Measurements from ENCODE around the gene TMEM272. TPM values are rescaled to one million over a fixed set of nuclear protein-coding genes. Genes with fewer than 3 reads are reported as not detected.
A peak's percentile ranks its signal among the peaks of the same experiment; 100 is the strongest.

Gene TMEM272
- total RNA-seq, 4 donors from 2014 or later, result not detected

DNA sequence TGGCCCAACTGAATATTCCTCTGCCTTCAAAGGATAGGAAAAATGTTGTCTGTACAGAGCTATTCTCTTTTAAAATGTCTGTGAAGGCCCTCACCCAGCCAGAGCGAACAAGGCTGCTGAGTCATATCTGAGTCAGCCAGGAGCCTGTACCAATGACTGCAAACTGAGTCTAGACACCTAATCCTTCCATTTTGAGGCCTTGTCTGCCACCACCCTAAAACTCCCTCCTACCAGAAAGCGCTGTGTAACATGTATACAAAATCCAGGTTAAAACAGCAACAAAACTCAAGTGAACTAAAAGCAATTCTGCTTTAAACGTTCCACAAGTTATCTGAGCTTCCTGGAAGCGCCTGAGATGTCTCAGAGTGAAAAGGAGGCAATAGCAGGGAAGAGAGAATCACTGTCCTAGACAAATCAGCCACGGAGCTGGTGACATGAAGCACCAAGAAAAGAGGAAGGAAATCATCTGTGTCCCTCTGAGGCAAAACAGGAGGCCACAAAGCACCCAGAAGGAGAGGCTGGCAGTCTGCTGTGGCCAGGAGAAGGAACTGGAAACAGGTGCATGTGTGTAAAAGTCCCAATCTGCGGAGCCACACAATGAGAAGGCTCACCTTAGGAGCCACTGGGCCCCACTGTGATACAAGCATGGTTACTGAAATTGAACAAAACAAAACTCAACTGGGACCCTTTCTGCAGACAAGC lies 51.3 kb downstream of the TMEM272 start:
- no peak for DNase-seq (ENCODE audit: extremely low spot score)
- Histone ChIP-seq H3K36me3 (peaks cover 0 to 46% (median 9%) of the 10 kb centered on the region in 4 donors), H3K4me3 (no peak overlapping the region), H3K9me3 (no peaks in the 10 kb centered on the region), H3K27ac (replicated peaks in 1 of 4) (peak overlapping the region; percentile 40 to 50 (median 42)), H3K4me1 (peaks cover 0 to 12% (median 8%) of the 10 kb centered on the region in 4 donors), H3K27me3 (no peaks in the 10 kb centered on the region)
- WGBS, result 71% methylated on average over 6 of the region's 6 CpGs
- TF ChIP-seq POLR2A (IDR thresholded peaks at IDR 0.05; ENCODE audit: low read depth), result no peak
- no peak for TF ChIP-seq POLR2AphosphoS5 (IDR thresholded peaks at IDR 0.05)
- TF ChIP-seq, protein P1, sequence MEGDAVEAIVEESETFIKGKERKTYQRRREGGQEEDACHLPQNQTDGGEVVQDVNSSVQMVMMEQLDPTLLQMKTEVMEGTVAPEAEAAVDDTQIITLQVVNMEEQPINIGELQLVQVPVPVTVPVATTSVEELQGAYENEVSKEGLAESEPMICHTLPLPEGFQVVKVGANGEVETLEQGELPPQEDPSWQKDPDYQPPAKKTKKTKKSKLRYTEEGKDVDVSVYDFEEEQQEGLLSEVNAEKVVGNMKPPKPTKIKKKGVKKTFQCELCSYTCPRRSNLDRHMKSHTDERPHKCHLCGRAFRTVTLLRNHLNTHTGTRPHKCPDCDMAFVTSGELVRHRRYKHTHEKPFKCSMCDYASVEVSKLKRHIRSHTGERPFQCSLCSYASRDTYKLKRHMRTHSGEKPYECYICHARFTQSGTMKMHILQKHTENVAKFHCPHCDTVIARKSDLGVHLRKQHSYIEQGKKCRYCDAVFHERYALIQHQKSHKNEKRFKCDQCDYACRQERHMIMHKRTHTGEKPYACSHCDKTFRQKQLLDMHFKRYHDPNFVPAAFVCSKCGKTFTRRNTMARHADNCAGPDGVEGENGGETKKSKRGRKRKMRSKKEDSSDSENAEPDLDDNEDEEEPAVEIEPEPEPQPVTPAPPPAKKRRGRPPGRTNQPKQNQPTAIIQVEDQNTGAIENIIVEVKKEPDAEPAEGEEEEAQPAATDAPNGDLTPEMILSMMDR (IDR thresholded peaks at IDR 0.05), result no peak
- TF ChIP-seq EP300 (IDR thresholded peaks at IDR 0.05), result no peak
- intact Hi-C loops (cut with DNase I), result no loop called here

DNA sequence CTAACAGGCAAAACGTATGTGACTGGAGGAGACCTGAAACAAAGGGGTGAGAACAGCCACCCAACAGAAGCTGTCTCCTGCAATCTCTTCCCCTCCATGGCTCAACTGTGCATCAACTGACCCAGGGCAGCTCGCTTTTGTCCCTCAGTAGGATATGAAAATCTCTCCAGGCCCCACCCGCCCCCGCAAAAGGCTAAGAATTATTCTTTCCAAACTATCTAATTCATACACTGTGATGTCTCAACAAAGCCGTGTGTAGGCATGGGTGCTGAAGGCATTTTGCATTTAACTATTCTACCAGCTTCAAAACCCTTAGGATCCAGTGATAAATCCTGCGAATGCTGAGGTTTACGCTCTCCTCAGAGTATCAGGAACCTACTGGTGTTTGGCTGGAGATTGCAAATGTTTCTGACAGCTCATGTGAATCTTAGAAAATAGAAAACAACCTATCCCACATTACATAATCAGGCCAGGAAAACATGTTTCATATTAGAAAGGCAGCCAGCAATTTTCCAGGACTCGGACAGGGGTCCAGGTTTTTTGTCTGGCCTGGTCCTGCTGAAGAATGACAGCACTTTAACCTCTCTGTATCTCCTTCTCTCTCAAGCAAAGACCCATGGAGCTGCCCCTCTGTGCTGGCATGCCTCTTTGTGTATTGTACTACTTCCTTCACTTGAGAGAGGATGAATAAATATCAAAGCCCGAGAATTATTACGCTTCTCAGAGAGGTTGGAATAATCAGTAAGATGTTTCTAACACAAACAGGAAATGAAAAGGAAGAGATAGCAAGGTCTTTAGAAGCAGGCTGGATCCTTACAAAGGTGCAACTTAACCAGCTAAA lies 58.3 kb downstream of the TMEM272 start:
- peaks cover 0 to 20% (median 0%) of the 10 kb centered on the region in 4 donors for H3K36me3 ChIP-seq
- TF ChIP-seq, protein P1 (IDR thresholded peaks at IDR 0.05), result no peak
- TF ChIP-seq EP300 (IDR thresholded peaks at IDR 0.05) (no peak), POLR2AphosphoS5 (IDR thresholded peaks at IDR 0.05) (no peak), POLR2A (IDR thresholded peaks at IDR 0.05; ENCODE audit: low read depth) (no peak)
- peak overlapping the region in 3 of 4 donors; percentile 8 to 17 (median 14) for H3K4me3 ChIP-seq
- intact Hi-C loops (cut with DNase I), result no loop called here
- H3K9me3 ChIP-seq, result no peaks in the 10 kb centered on the region
- peaks cover 18 to 22% (median 20%) of the 10 kb centered on the region in 4 donors for H3K4me1 ChIP-seq
- H3K27ac ChIP-seq (replicated peaks in 1 of 4), result peak overlapping the region; percentile 57 to 72 (median 60)
- no peak for DNase-seq (ENCODE audit: extremely low spot score)
- no peaks in the 10 kb centered on the region for H3K27me3 ChIP-seq
- 52% methylated on average over 10 of the region's 10 CpGs for WGBS

DNA sequence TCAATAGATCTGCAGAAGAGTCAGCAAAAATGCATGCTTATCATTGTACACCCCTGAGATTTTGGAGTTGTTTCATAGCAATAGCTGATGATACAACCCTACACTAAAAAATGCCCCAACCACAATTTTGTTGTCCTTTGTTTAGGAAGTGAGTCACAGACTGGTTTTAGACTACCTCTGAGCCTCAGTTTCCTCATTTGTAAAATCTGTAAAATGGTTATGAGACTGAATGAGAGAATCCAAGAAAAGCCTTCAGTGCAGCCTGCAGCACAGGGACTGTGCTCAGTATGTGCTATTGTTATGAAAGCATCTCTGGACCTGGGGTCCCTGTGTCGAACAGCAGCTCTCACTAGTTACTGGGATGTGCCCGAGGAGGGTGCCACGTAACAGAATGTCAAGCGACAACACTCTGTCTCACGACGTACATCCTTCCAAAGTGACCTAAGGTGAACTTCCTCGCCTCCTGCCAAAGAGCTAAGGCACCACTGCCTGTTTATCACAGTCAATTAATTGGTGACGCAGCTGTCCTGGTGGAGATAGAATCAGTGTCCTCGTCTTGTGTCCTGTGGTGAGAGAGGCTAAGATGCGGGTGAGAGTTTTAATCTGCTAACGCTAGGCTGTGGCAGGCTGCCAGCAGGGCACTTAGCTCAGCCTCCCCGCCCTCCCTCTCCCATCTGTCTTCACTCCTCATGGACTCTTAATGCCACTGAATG lies 59.1 kb downstream of the TMEM272 start:
- Histone ChIP-seq H3K27me3 (no peaks in the 10 kb centered on the region), H3K4me1 (peaks cover 18 to 22% (median 20%) of the 10 kb centered on the region in 4 donors), H3K36me3 (peaks cover 0 to 20% (median 0%) of the 10 kb centered on the region in 4 donors), H3K4me3 (peak overlapping the region in 3 of 4 donors; percentile 8 to 17 (median 14)), H3K9me3 (no peaks in the 10 kb centered on the region), H3K27ac (replicated peaks in 1 of 4) (peak overlapping the region; percentile 57 to 72 (median 60))
- DNase-seq (ENCODE audit: extremely low spot score), result no peak
- WGBS, result 22% methylated on average over 12 of the region's 12 CpGs
- intact Hi-C loops (cut with DNase I), result no loop called here
- no peak for TF ChIP-seq EP300 (IDR thresholded peaks at IDR 0.05)
- no peak for TF ChIP-seq POLR2A (IDR thresholded peaks at IDR 0.05; ENCODE audit: low read depth)
- peak in 1 of 2 donors; percentile 42 for TF ChIP-seq POLR2AphosphoS5 (IDR thresholded peaks at IDR 0.05)
- TF ChIP-seq, protein P1 (IDR thresholded peaks at IDR 0.05), result no peak

DNA sequence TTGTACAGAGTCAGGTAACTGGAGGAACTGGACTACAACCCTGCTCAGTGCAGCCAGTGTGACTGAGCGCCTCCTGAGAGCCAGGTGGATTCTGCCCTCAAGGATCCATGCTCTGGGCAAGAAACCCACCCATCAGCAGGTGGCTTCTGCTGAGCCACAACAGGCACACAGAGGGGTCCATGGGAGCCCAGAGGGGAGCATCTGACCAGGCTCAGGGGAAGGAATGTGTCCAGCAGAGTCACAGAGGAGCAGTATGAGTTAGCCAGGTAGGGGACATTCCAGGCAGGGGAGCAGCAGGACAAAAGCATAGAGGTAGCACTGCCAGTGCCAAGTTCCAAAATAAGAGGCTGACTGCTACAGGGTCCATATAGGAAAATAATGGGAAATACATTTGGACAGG lies 60.9 kb downstream of the TMEM272 start:
- WGBS, result 100% methylated on average over 1 of the region's 1 CpG
- TF ChIP-seq, protein P1 (IDR thresholded peaks at IDR 0.05), result no peak
- TF ChIP-seq POLR2AphosphoS5 (IDR thresholded peaks at IDR 0.05) (no peak), POLR2A (IDR thresholded peaks at IDR 0.05; ENCODE audit: low read depth) (no peak), EP300 (IDR thresholded peaks at IDR 0.05) (no peak)

More for the DNA sequence above, 60.9 kb downstream of the TMEM272 start:
- Histone ChIP-seq H3K36me3 (peaks cover 0 to 15% (median 0%) of the 10 kb centered on the region in 4 donors), H3K27ac (replicated peaks in 1 of 4) (no peak overlapping the region), H3K4me1 (peaks cover 18 to 22% (median 20%) of the 10 kb centered on the region in 4 donors), H3K27me3 (no peaks in the 10 kb centered on the region), H3K4me3 (no peak overlapping the region), H3K9me3 (no peaks in the 10 kb centered on the region)
- DNase-seq (ENCODE audit: extremely low spot score), result no peak
- intact Hi-C loops (cut with DNase I), result no loop called here

Measured in esophagus muscularis mucosa (tissue), 4 donors.